Vagina (tissue), 2 donors: ENCODE results near the gene CHST6.

Experiments used
- POLR2A ChIP-seq, 2 donors: fragments of 450-650 bp; IDR thresholded peaks; one replicate each; pipeline ENCODE4 v1.6.1; 2017; ENCODE audit warnings: antibody characterized with exemption in 2 of 2, mild to moderate bottlenecking in 2 of 2, moderate library complexity in 2 of 2
- TF ChIP-seq, protein P1 (sequence below), 3 experiments: fragments of 450-650 bp in 2 of 3; fragments of 200-600 bp in 1 of 3; sonication (generic) in 1 of 3; IDR thresholded peaks; one replicate each; pipeline ENCODE4 v1.5.1; 2017 to 2019; ENCODE audit warnings: antibody characterized with exemption in 3 of 3, mild to moderate bottlenecking in 2 of 3, moderate library complexity in 2 of 3

DNA sequence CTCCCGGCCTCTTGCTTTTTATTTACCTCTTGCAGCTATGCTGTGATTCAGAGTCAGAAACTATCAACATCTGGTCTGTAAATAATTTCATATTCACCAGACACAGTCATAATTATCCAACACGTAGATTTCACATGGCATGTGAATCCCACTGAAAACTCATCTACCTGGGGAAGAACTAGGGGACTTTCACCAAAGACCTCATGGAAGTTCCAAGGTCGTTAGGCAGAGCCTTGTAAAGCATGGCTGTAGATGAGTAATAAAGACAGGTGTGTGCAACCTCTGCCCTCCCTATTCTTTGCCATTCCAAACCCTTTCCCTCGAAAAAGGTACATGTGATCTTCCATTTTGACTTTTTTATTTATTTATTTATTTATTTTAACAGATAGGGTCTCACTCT is 42.5 kb upstream of the CHST6 start:
- TF ChIP-seq, protein P1, sequence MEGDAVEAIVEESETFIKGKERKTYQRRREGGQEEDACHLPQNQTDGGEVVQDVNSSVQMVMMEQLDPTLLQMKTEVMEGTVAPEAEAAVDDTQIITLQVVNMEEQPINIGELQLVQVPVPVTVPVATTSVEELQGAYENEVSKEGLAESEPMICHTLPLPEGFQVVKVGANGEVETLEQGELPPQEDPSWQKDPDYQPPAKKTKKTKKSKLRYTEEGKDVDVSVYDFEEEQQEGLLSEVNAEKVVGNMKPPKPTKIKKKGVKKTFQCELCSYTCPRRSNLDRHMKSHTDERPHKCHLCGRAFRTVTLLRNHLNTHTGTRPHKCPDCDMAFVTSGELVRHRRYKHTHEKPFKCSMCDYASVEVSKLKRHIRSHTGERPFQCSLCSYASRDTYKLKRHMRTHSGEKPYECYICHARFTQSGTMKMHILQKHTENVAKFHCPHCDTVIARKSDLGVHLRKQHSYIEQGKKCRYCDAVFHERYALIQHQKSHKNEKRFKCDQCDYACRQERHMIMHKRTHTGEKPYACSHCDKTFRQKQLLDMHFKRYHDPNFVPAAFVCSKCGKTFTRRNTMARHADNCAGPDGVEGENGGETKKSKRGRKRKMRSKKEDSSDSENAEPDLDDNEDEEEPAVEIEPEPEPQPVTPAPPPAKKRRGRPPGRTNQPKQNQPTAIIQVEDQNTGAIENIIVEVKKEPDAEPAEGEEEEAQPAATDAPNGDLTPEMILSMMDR (IDR thresholded peaks at IDR 0.05), result no peak
- TF ChIP-seq POLR2A (IDR thresholded peaks at IDR 0.05), result no peak
